Measurements from ENCODE around the gene SNTG2. TPM values are rescaled to one million over a fixed set of nuclear protein-coding genes. Genes with fewer than 3 reads are reported as not detected.

The SNTG2 gene
- total RNA-seq, 1 donor, result under 0.01 TPM

- DNase-seq (ENCODE audit: low read depth), result no peak
Observed at GRCh38 chr2:1277634-1278033, 327.0 kb downstream of the SNTG2 start.

GRCh38 chr2:1278125-1278524, 327.5 kb downstream of the SNTG2 start:
- TF ChIP-seq CTCF (IDR thresholded peaks at IDR 0.05; ENCODE audit: insufficient read depth, low read depth, low read length), result no peak
- H3K4me3 ChIP-seq (ENCODE audit: low read depth, low read length), result no peak overlapping the region
- DNase-seq (ENCODE audit: low read depth), result no peak

More at GRCh38 chr2:1277634-1278033, 327.0 kb downstream of the SNTG2 start:
- no peak for TF ChIP-seq CTCF (IDR thresholded peaks at IDR 0.05; ENCODE audit: insufficient read depth, low read depth, low read length)
- no peak overlapping the region for H3K4me3 ChIP-seq (ENCODE audit: low read depth, low read length)

GRCh38 chr2:1278861-1279260, 328.2 kb downstream of the SNTG2 start:
- DNase-seq (ENCODE audit: low read depth), result no peak
- H3K4me3 ChIP-seq (ENCODE audit: low read depth, low read length), result no peak overlapping the region
- TF ChIP-seq CTCF (IDR thresholded peaks at IDR 0.05; ENCODE audit: insufficient read depth, low read depth, low read length), result no peak

- no peak for TF ChIP-seq CTCF (IDR thresholded peaks at IDR 0.05; ENCODE audit: insufficient read depth, low read depth, low read length)
- no peak overlapping the region for H3K4me3 ChIP-seq (ENCODE audit: low read depth, low read length)
- peak; percentile 1 for DNase-seq (ENCODE audit: low read depth)
Observed at GRCh38 chr2:1282552-1282951, 331.9 kb downstream of the SNTG2 start.

GRCh38 chr2:1283020-1283801, 332.6 kb downstream of the SNTG2 start:
- H3K4me3 ChIP-seq (ENCODE audit: low read depth, low read length), result no peak overlapping the region
- no peak for TF ChIP-seq CTCF (IDR thresholded peaks at IDR 0.05; ENCODE audit: insufficient read depth, low read depth, low read length)
- DNase-seq (ENCODE audit: low read depth), result no peak

GRCh38 chr2:1283871-1284270, 333.2 kb downstream of the SNTG2 start:
- no peak overlapping the region for H3K4me3 ChIP-seq (ENCODE audit: low read depth, low read length)
- no peak for TF ChIP-seq CTCF (IDR thresholded peaks at IDR 0.05; ENCODE audit: insufficient read depth, low read depth, low read length)
- DNase-seq (ENCODE audit: low read depth), result no peak

- no peak for DNase-seq (ENCODE audit: low read depth)
- TF ChIP-seq CTCF (IDR thresholded peaks at IDR 0.05; ENCODE audit: insufficient read depth, low read depth, low read length), result no peak
- no peak overlapping the region for H3K4me3 ChIP-seq (ENCODE audit: low read depth, low read length)
Observed at GRCh38 chr2:1286929-1287328, 336.3 kb downstream of the SNTG2 start.
